ENCODE results near the gene PEX5L. TPM values are rescaled to one million over a fixed set of nuclear protein-coding genes. Genes with fewer than 3 reads are reported as not detected.

PEX5L gene
- total and polyA plus RNA-seq, 9 donors, result 0.30 to 8.6 (median 1.1) TPM

DNA sequence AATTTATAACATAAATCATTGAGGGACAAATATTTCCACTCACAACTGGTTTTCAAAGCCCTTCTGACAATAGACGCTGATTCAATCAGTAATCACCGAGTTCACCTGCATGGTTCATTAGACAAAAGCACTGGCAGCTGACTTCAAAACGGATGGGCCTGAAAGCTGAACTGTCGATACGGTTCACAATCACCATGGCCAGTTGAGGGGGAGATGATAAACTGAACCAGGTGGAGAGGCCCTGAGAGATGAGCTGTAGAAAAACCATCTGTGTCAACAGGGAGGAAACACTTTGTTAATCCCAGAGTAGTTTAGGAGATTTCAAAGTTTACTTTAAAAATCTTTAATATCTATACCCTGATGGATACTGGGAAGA lies 75.0 kb downstream of the PEX5L start:
- H3K4me1 ChIP-seq (ENCODE audit: insufficient read depth), result no peaks in the 10 kb centered on the region
- no peak overlapping the region for H3K27ac ChIP-seq
- H3K36me3 ChIP-seq, result no peaks in the 10 kb centered on the region
- 67 to 78% (median 74%) methylated on average over 5 of the region's 5 CpGs for WGBS, 3 donors
- DNase-seq, result no peak
- no peaks in the 10 kb centered on the region for H3K9me3 ChIP-seq
- TF ChIP-seq, protein P1, sequence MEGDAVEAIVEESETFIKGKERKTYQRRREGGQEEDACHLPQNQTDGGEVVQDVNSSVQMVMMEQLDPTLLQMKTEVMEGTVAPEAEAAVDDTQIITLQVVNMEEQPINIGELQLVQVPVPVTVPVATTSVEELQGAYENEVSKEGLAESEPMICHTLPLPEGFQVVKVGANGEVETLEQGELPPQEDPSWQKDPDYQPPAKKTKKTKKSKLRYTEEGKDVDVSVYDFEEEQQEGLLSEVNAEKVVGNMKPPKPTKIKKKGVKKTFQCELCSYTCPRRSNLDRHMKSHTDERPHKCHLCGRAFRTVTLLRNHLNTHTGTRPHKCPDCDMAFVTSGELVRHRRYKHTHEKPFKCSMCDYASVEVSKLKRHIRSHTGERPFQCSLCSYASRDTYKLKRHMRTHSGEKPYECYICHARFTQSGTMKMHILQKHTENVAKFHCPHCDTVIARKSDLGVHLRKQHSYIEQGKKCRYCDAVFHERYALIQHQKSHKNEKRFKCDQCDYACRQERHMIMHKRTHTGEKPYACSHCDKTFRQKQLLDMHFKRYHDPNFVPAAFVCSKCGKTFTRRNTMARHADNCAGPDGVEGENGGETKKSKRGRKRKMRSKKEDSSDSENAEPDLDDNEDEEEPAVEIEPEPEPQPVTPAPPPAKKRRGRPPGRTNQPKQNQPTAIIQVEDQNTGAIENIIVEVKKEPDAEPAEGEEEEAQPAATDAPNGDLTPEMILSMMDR (IDR thresholded peaks at IDR 0.05), result no peak
- TF ChIP-seq POLR2A (IDR thresholded peaks at IDR 0.05), result no peak
- no peak for TF ChIP-seq EP300 (IDR thresholded peaks at IDR 0.05)
- H3K4me3 ChIP-seq, result no peak overlapping the region
- intact Hi-C loops (cut with DNase I), result no loop called here
- no peaks in the 10 kb centered on the region for H3K27me3 ChIP-seq

DNA sequence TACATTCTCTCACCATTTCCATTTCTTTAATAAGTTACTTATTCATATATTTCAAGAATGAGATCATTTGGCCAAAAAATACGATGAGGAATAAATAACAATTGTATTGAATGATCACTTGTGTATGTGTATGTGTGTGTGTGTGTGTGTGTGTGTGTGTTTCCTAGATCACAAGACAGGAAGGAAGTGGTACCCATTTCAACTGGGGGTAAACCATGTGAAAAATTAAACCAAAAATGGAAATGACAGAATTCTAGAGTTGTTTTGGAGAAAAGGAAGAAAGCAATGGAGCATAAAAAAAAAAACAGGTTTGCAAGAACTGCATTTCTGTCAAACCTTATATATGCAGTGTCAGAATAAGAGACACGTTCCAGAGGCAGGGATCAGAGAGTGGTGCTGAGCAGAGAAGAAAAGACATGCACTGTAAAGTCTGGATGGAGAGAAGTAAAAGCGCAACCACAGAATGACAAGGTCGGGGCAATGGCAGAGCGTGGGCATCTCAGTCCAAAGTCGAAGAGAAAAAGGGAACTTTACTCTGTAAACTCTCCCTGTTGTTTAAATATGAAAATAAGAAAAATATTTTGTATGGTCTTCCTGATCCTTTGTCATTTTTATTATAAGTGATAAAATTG lies 75.5 kb downstream of the PEX5L start:
- Histone ChIP-seq H3K9me3 (no peaks in the 10 kb centered on the region), H3K4me1 (ENCODE audit: insufficient read depth) (no peaks in the 10 kb centered on the region), H3K36me3 (no peaks in the 10 kb centered on the region), H3K27me3 (no peaks in the 10 kb centered on the region), H3K27ac (no peak overlapping the region), H3K4me3 (no peak overlapping the region)
- TF ChIP-seq, protein P1 (IDR thresholded peaks at IDR 0.05), result no peak
- intact Hi-C loops (cut with DNase I), result no loop called here
- no peak for DNase-seq
- WGBS, 3 donors, result 83 to 89% (median 86%) methylated on average over 6 of the region's 6 CpGs

DNA sequence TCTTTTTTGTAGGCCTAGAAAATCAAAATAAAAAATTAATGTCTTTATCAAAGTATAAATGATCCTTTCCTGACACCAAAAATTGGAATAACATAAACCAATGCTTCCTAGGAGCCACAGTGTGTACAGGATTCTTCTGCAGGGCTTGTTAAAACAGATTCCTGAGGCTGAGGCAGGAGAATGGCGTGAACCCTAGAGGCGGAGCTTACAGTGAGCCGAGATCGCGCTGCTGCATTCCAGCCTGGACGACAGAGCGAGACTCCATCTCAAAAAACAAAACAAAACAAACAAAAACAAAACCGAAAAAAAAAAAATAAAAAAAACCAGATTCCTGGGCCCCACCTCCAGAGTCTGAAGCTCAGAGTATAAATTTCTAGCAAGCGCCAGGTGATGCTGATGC lies 78.0 kb downstream of the PEX5L start:
- Histone ChIP-seq H3K27ac (no peak overlapping the region), H3K36me3 (no peaks in the 10 kb centered on the region), H3K4me1 (ENCODE audit: insufficient read depth) (no peaks in the 10 kb centered on the region), H3K9me3 (no peaks in the 10 kb centered on the region), H3K27me3 (no peaks in the 10 kb centered on the region), H3K4me3 (no peak overlapping the region)
- no peak for DNase-seq
- 68 to 87% (median 71%) methylated on average over 9 of the region's 9 CpGs for WGBS, 3 donors
- intact Hi-C loops (cut with DNase I), result no loop called here
- TF ChIP-seq, protein P1 (IDR thresholded peaks at IDR 0.05), result no peak
- no peak for TF ChIP-seq EP300 (IDR thresholded peaks at IDR 0.05)
- no peak for TF ChIP-seq POLR2A (IDR thresholded peaks at IDR 0.05)

DNA sequence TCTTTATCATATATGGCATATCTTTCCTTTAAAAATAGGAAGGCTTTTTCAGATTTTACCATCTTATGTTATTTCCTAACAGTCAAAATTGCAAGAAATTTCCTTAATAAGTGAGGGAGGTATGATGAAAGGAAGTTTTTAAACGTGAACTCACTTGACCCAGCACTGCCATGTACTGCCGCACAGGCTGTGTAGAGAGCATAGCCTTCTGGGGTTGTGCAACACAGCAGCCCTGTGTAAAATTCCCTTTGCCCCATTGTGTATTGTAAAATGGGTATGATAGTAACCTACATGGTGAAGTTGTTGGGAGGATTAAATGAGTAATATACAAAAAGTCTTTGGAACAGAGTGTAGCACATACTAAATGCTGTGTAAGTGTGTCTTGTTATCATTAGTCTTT lies 78.6 kb downstream of the PEX5L start:
- DNase-seq, result no peak
- H3K36me3 ChIP-seq, result no peaks in the 10 kb centered on the region
- no peaks in the 10 kb centered on the region for H3K4me1 ChIP-seq (ENCODE audit: insufficient read depth)
- TF ChIP-seq EP300 (IDR thresholded peaks at IDR 0.05) (no peak), POLR2A (IDR thresholded peaks at IDR 0.05) (no peak)
- TF ChIP-seq, protein P1 (IDR thresholded peaks at IDR 0.05), result no peak
- intact Hi-C loops (cut with DNase I), result no loop called here
- no peaks in the 10 kb centered on the region for H3K27me3 ChIP-seq
- H3K27ac ChIP-seq, result no peak overlapping the region
- H3K9me3 ChIP-seq, result no peaks in the 10 kb centered on the region
- 88 to 90% (median 90%) methylated on average over 2 of the region's 2 CpGs for WGBS, 3 donors
- H3K4me3 ChIP-seq, result no peak overlapping the region
